AG09309 (cell line): ENCODE data around the gene HORMAD2.

Experiments
- DNase-seq: peaks from one replicate; pipeline ENCODE4 v3.0.0-alpha.2; 2010; ENCODE audit warnings: low read depth
- H3K4me3 ChIP-seq: 2 replicates; pipeline ENCODE4 v1.5.1; 2011; ENCODE audit warnings: mild to moderate bottlenecking, low read depth, low read length, moderate library complexity; ENCODE audit not compliant: control insufficient read depth
- CTCF ChIP-seq: IDR thresholded peaks from 2 replicates; pipeline ENCODE4 v1.5.1; 2011; ENCODE audit warnings: mild to moderate bottlenecking, low read depth, low read length, inconsistent platforms; ENCODE audit not compliant: insufficient read depth, control insufficient read depth; ENCODE audit errors: missing control alignments

The HORMAD2 gene

DNA sequence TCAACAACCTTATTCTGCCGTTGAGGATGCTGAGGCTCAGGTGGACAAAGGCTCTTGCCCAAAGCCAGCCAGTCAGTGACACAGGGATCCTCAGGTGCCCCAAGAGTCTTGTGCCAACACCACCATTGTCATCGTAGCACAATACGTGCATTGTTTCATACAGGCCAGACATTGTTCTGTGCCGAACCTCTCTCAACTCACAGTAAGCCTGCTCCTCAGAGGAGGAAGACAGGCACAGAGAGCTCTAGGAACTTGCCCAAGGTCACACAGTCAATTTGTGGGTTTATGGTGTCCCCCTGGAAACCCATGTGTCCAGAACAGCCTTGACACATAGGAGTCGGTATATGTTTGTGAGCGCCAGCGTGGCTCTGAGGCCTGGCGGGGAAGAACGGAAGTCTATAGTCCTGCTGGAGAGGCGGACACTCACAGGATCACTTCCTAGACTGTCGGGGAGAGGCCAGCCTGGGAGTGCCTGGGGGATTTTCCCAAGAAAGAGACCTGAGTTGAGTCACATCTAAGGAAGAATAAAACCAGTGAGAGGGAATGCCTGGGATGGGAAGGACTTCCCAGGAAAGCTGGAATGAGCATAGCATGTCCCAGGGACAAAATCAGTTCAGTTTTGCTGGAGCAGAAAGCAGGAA is 146.0 kb downstream of the HORMAD2 start:
- no peak overlapping the region for H3K4me3 ChIP-seq
- TF ChIP-seq CTCF = no peak
- DNase-seq = no peak
